Measurements from ENCODE around the gene ZIC5.

Gene ZIC5

GRCh38 chr13:99941911-99942310 lies 29.7 kb downstream of the ZIC5 start:
- no peak overlapping the region for H3K4me3 ChIP-seq (ENCODE audit: low read depth, low read length, poor library complexity, severe bottlenecking)
- no peak for TF ChIP-seq CTCF (IDR thresholded peaks at IDR 0.05; ENCODE audit: low read length)
- no peak for TF ChIP-seq EZH2 (IDR thresholded peaks at IDR 0.05; ENCODE audit: borderline replicate concordance, low read length)
- no peaks in the 10 kb centered on the region for H3K27me3 ChIP-seq (ENCODE audit: insufficient read depth, low read length)
- H3K27ac ChIP-seq (ENCODE audit: low read depth, low read length, poor library complexity, severe bottlenecking): no peak overlapping the region
- no peak overlapping the region for H3K4me2 ChIP-seq (ENCODE audit: low read length)
- no peaks in the 10 kb centered on the region for H3K4me1 ChIP-seq (ENCODE audit: insufficient read depth, low read length, severe bottlenecking)
- H2AFZ ChIP-seq (ENCODE audit: low read length): no peak overlapping the region
- no peak overlapping the region for H3K9ac ChIP-seq (ENCODE audit: low read length)
- H3K79me2 ChIP-seq (ENCODE audit: insufficient read depth, low read length): no peaks in the 10 kb centered on the region
- H3K9me3 ChIP-seq (ENCODE audit: low read length): no peaks in the 10 kb centered on the region
- H4K20me1 ChIP-seq (ENCODE audit: insufficient read depth, low read length): no peaks in the 10 kb centered on the region
- no peaks in the 10 kb centered on the region for H3F3A ChIP-seq (ENCODE audit: insufficient read depth, low read length)
- H3K9me2 ChIP-seq (ENCODE audit: low read depth, low read length): no peaks in the 10 kb centered on the region
- H3K36me3 ChIP-seq (ENCODE audit: insufficient read depth, low read length): no peaks in the 10 kb centered on the region

- Histone ChIP-seq H3K4me1 (ENCODE audit: insufficient read depth, low read length, severe bottlenecking) (no peaks in the 10 kb centered on the region), H3K27ac (ENCODE audit: low read depth, low read length, poor library complexity, severe bottlenecking) (no peak overlapping the region), H3K9me3 (ENCODE audit: low read length) (no peaks in the 10 kb centered on the region), H3K4me2 (ENCODE audit: low read length) (no peak overlapping the region), H3K4me3 (ENCODE audit: low read depth, low read length, poor library complexity, severe bottlenecking) (no peak overlapping the region), H3K27me3 (ENCODE audit: insufficient read depth, low read length) (no peaks in the 10 kb centered on the region), H3F3A (ENCODE audit: insufficient read depth, low read length) (no peaks in the 10 kb centered on the region), H3K79me2 (ENCODE audit: insufficient read depth, low read length) (no peaks in the 10 kb centered on the region), H2AFZ (ENCODE audit: low read length) (no peak overlapping the region), H4K20me1 (ENCODE audit: insufficient read depth, low read length) (no peaks in the 10 kb centered on the region), H3K9ac (ENCODE audit: low read length) (no peak overlapping the region), H3K9me2 (ENCODE audit: low read depth, low read length) (no peaks in the 10 kb centered on the region), H3K36me3 (ENCODE audit: insufficient read depth, low read length) (no peaks in the 10 kb centered on the region)
- TF ChIP-seq CTCF (IDR thresholded peaks at IDR 0.05; ENCODE audit: low read length): no peak
Measured at GRCh38 chr13:99941086-99941485, 30.5 kb downstream of the ZIC5 start.

GRCh38 chr13:99938635-99939034 lies 32.9 kb downstream of the ZIC5 start:
- Histone ChIP-seq H3F3A (ENCODE audit: insufficient read depth, low read length) (no peaks in the 10 kb centered on the region), H3K9me2 (ENCODE audit: low read depth, low read length) (no peaks in the 10 kb centered on the region), H3K9me3 (ENCODE audit: low read length) (no peaks in the 10 kb centered on the region), H3K27me3 (ENCODE audit: insufficient read depth, low read length) (peaks cover 4% of the 10 kb centered on the region), H2AFZ (ENCODE audit: low read length) (no peak overlapping the region), H3K4me3 (ENCODE audit: low read depth, low read length, poor library complexity, severe bottlenecking) (no peak overlapping the region), H3K9ac (ENCODE audit: low read length) (no peak overlapping the region), H3K4me2 (ENCODE audit: low read length) (no peak overlapping the region), H3K4me1 (ENCODE audit: insufficient read depth, low read length, severe bottlenecking) (no peaks in the 10 kb centered on the region), H4K20me1 (ENCODE audit: insufficient read depth, low read length) (no peaks in the 10 kb centered on the region), H3K27ac (ENCODE audit: low read depth, low read length, poor library complexity, severe bottlenecking) (no peak overlapping the region), H3K36me3 (ENCODE audit: insufficient read depth, low read length) (no peaks in the 10 kb centered on the region), H3K79me2 (ENCODE audit: insufficient read depth, low read length) (no peaks in the 10 kb centered on the region)
- no peak for TF ChIP-seq CTCF (IDR thresholded peaks at IDR 0.05; ENCODE audit: low read length)
- TF ChIP-seq EZH2 (IDR thresholded peaks at IDR 0.05; ENCODE audit: borderline replicate concordance, low read length): no peak

All from OCI-LY1 (cell line).